ENCODE results near the gene KLHDC7A.

DNA sequence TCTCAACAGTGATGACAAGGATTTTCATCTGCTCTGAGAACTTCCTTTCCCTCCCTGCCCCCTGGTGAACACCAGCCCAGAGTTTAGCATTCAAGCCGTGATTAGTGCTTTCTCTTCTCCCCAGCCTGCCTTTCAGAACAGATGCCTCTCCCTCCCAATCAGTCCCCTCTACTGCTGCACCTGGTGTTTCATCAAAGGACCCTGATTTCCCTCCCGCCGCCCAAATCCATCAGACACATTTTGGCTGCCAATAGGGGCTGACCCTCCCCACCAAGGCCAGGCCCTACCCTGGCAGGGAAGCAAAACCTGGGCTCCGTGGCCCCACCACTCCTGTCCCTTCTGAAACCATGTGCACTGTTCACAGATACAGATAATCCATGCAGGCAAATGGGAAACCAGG lies 34.0 kb upstream of the KLHDC7A start:
- TF ChIP-seq, protein P1, sequence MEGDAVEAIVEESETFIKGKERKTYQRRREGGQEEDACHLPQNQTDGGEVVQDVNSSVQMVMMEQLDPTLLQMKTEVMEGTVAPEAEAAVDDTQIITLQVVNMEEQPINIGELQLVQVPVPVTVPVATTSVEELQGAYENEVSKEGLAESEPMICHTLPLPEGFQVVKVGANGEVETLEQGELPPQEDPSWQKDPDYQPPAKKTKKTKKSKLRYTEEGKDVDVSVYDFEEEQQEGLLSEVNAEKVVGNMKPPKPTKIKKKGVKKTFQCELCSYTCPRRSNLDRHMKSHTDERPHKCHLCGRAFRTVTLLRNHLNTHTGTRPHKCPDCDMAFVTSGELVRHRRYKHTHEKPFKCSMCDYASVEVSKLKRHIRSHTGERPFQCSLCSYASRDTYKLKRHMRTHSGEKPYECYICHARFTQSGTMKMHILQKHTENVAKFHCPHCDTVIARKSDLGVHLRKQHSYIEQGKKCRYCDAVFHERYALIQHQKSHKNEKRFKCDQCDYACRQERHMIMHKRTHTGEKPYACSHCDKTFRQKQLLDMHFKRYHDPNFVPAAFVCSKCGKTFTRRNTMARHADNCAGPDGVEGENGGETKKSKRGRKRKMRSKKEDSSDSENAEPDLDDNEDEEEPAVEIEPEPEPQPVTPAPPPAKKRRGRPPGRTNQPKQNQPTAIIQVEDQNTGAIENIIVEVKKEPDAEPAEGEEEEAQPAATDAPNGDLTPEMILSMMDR (IDR thresholded peaks at IDR 0.05; ENCODE audit: poor library complexity): no peak
- TF ChIP-seq EZH2 (IDR thresholded peaks at IDR 0.05; ENCODE audit: borderline replicate concordance): no peak

Measured in hepatocyte (in vitro differentiated cells).